Adrenal gland (tissue), 5 donors: ENCODE measurements around the gene GPSM1.

Source experiments
- CTCF ChIP-seq, 6 experiments: fragments of 450-650 bp in 4 of 6; fragments of 200-600 bp in 2 of 6; sonication (generic) in 1 of 6; IDR thresholded peaks; 1 replicate in 5 of 6; 2 replicates in 1 of 6; pipeline versions ENCODE4 v1.5.1 to v1.8.0; 2016 to 2021; ENCODE audit warnings: antibody characterized with exemption in 6 of 6, mild to moderate bottlenecking in 2 of 6, moderate library complexity in 1 of 6
- POLR2A ChIP-seq, 2 donors: fragments of 450-650 bp; IDR thresholded peaks; one replicate each; pipeline ENCODE4 v1.6.1; 2017; ENCODE audit warnings: antibody characterized with exemption in 2 of 2, mild to moderate bottlenecking in 2 of 2, moderate library complexity in 1 of 2
- donor health status: DM: no; HTN: no; CAD: no.

DNA sequence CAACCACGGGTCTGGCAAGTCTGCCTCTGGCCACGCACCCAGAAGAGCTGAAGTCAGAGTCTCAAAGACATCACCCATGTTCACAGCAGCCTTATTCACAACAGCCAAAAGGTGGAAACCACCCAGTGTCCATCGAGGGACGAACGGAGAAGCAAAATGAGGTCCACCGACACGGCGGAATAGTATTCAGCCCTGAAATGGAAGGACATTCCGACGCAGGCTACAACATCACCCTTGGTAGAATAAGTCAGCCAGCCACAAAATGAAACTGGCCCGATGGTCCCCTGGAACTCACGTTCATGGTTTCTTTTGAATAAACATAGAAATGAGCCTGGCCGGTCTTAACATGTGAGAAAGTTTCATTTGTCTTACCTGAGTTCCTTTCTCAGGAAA, 40.4 kb upstream of the GPSM1 start:
- TF ChIP-seq POLR2A (IDR thresholded peaks at IDR 0.05) (no peak), CTCF (IDR thresholded peaks at IDR 0.05) (no peak)
